Ishikawa (cell line): ENCODE measurements around the gene TBC1D17.

Experiments used
- CREB1 ChIP-seq: IDR thresholded peaks from 2 replicates; pipeline ENCODE4 v1.6.1; 2012; ENCODE audit warnings: low read depth
- EP300 ChIP-seq: IDR thresholded peaks from 2 replicates; pipeline ENCODE4 v1.6.1; 2012; ENCODE audit warnings: borderline replicate concordance
- RAD21 ChIP-seq: IDR thresholded peaks from 2 replicates; pipeline ENCODE4 v1.6.1; 2012; ENCODE audit warnings: low read depth
- TAF1 ChIP-seq: IDR thresholded peaks from 2 replicates; pipeline ENCODE4 v1.6.1; 2012; ENCODE audit warnings: low read depth, mild to moderate bottlenecking
- TCF12 ChIP-seq: IDR thresholded peaks from 2 replicates; pipeline ENCODE4 v1.6.1; 2012; ENCODE audit warnings: low read depth
- TF ChIP-seq, protein P1 (sequence below): IDR thresholded peaks from 2 replicates; pipeline ENCODE4 v1.6.1; 2012

DNA sequence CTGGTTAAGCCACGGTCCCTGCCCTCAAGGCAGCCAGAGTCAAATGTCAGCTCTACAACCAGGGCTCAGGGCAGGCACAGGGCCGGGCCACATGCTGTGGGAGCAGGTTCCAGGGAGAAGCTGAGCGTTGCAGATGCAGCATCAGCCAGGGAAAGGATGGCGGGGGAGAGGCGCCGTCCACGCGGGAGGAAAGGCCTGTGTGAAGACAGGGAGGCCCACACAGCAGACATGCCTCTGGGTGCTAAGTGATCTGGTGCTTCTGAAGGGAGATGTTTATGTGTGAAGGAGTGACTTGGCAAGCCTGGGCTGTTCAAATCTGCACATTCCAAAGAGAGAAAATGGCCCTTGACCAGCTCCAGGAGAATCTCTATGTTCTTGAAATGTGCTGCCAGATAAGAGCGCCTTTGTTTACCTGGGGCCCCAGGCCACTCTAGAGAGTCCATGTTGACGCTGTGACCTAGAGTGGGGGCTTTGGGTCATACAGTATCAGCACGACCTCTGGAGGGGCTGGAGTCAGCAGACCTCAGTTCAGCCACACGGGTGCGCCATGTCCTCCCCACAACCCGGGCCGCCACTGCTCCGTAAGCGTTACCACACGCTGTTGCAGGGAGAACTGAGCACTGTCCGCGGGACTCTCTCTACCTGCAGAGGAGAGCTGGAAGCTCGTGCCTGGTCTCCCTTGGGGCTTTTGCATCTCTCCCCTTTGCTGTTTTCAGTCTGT lies 35.6 kb downstream of the TBC1D17 start:
- no peak for TF ChIP-seq TCF12
- TF ChIP-seq EP300: no peak
- TF ChIP-seq, protein P1, sequence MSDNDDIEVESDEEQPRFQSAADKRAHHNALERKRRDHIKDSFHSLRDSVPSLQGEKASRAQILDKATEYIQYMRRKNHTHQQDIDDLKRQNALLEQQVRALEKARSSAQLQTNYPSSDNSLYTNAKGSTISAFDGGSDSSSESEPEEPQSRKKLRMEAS: no peak
- TF ChIP-seq RAD21: no peak
- TF ChIP-seq TAF1: no peak
- no peak for TF ChIP-seq CREB1
